Measurements from ENCODE around the gene BATF. TPM values are rescaled to one million over a fixed set of nuclear protein-coding genes. Genes with fewer than 3 reads are reported as not detected.

The BATF gene
- total and polyA plus RNA-seq, 2 of the 8 experiments (the other 6 are each of a cell fraction or from before 2014, with no cell fraction given) = not detected

DNA sequence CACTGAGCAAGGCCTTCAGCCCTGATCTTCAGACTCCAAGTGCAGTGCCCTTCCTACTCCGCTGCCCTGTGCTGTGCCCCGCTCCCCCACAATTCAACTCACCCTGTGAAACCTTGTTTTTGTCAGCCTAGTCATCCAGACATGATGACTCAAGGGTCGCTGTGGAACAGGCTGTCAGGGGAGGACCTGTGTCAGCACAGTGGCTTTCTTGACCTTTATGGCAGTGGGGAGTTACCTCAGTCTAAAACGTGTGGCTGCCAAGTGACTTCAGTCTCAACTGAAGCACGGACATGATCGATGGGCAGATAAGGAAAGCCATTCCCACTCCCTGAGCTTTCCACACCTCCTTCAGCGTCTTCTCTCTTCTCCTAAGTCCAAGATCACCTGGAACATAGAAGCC is 39.8 kb downstream of the BATF start (continued):
- no peak for TF ChIP-seq ZNF274 (IDR thresholded peaks at IDR 0.05; ENCODE audit: borderline replicate concordance, extremely low read depth, low read length)
- no peak for TF ChIP-seq CTBP2 (IDR thresholded peaks at IDR 0.05; ENCODE audit: borderline replicate concordance, insufficient read depth, insufficient read length, low read length)
- TF ChIP-seq SP2 (IDR thresholded peaks at IDR 0.05; ENCODE audit: low read length) = no peak
- TF ChIP-seq RNF2 (IDR thresholded peaks at IDR 0.05; ENCODE audit: borderline replicate concordance, low read depth, low read length, missing control alignments, poor library complexity, severe bottlenecking) = no peak
- TF ChIP-seq RFX5 (IDR thresholded peaks at IDR 0.05; ENCODE audit: borderline replicate concordance, low read depth, low read length) = no peak
- no peak for TF ChIP-seq BACH1 (IDR thresholded peaks at IDR 0.05; ENCODE audit: low read length)
- no peak for TF ChIP-seq KDM4A (IDR thresholded peaks at IDR 0.05; ENCODE audit: low read depth, low read length, severe bottlenecking)
- TF ChIP-seq POLR2A (IDR thresholded peaks at IDR 0.05; ENCODE audit: control extremely low read depth in 1 of 2, low read depth in 2 of 2, low read length in 2 of 2) = no peak

Data from H1 (cell line).